UCSD-AML1 (cell line): Measurements from ENCODE around the gene TEX53.

Experiments used
- DNase-seq: peaks from one replicate; lab custom pipeline; 2025; ENCODE audit not compliant: unreplicated experiment; lab: John Stamatoyannopoulos, UW

TEX53 gene

GRCh38 chr9:114657705-114658104, at the start of gene TEX53:
TEX53 (minus strand) TSS chr9:114657805; CDS start chr9:114657774, 31 bp downstream.
- no peak for DNase-seq

GRCh38 chr9:114706711-114707110, 49.1 kb upstream of the TEX53 start:
- no peak for DNase-seq

- no peak for DNase-seq
Observed at GRCh38 chr9:114701988-114702387, 44.4 kb upstream of the TEX53 start.

GRCh38 chr9:114697951-114698351, 40.3 kb upstream of the TEX53 start:
- DNase-seq = no peak

GRCh38 chr9:114696814-114697544, 39.4 kb upstream of the TEX53 start:
- DNase-seq = no peak

GRCh38 chr9:114695948-114696347, 38.3 kb upstream of the TEX53 start:
- DNase-seq = no peak

- no peak for DNase-seq
Observed at GRCh38 chr9:114694719-114695269, 37.2 kb upstream of the TEX53 start.

- DNase-seq = no peak
Observed at GRCh38 chr9:114694146-114694545, 36.5 kb upstream of the TEX53 start.

GRCh38 chr9:114693248-114693855, 35.7 kb upstream of the TEX53 start:
- no peak for DNase-seq

- no peak for DNase-seq
Observed at GRCh38 chr9:114691956-114692295, 34.3 kb upstream of the TEX53 start.

- no peak for DNase-seq
Observed at GRCh38 chr9:114691046-114691955, 33.7 kb upstream of the TEX53 start.

GRCh38 chr9:114690308-114690707, 32.7 kb upstream of the TEX53 start:
- DNase-seq = no peak

- DNase-seq = no peak
Observed at GRCh38 chr9:114689813-114690212, 32.2 kb upstream of the TEX53 start.

- no peak for DNase-seq
Observed at GRCh38 chr9:114688909-114689610, 31.5 kb upstream of the TEX53 start.

GRCh38 chr9:114688379-114688778, 30.8 kb upstream of the TEX53 start:
- no peak for DNase-seq

- no peak for DNase-seq
Observed at GRCh38 chr9:114687034-114687433, 29.4 kb upstream of the TEX53 start.

- DNase-seq = no peak
Observed at GRCh38 chr9:114685951-114686350, 28.3 kb upstream of the TEX53 start.

GRCh38 chr9:114684036-114684435, 26.4 kb upstream of the TEX53 start:
- DNase-seq = no peak

- DNase-seq = no peak
Observed at GRCh38 chr9:114682846-114683245, 25.2 kb upstream of the TEX53 start.

GRCh38 chr9:114681594-114682332, 24.2 kb upstream of the TEX53 start, which contains the start of gene TEX48:
TEX48 (minus strand) TSS chr9:114682192; CDS start chr9:114671723, 10,469 bp downstream.
- DNase-seq = peak; percentile 41
